Kidney epithelial cell (primary cell): ENCODE results near the gene ARHGAP24. TPM values are rescaled to one million over a fixed set of nuclear protein-coding genes. Genes with fewer than 3 reads are reported as not detected.
"Not testable (repeated sequence)": the region's sequence is repeated elsewhere in the genome, so short reads cannot be mapped to it uniquely, and the experiment has no call there.

ENCODE experiments used
- DNase-seq: peaks from one replicate; pipeline ENCODE4 v3.0.0-alpha.2; 2010; ENCODE audit warnings: low read depth
- H3K27me3 ChIP-seq: 2 replicates; pipeline ENCODE4 v1.6.0; 2011; ENCODE audit warnings: low read length; ENCODE audit not compliant: control insufficient read depth, insufficient read depth
- H3K36me3 ChIP-seq: 2 replicates; pipeline ENCODE4 v1.5.1; 2011; ENCODE audit warnings: low read length; ENCODE audit not compliant: control insufficient read depth, insufficient read depth
- H3K4me3 ChIP-seq: 2 replicates; pipeline ENCODE4 v1.5.1; 2011; ENCODE audit warnings: low read depth, mild to moderate bottlenecking, control low read depth, low read length
- CTCF ChIP-seq: IDR thresholded peaks from 2 replicates; pipeline ENCODE4 v1.5.1; 2011; ENCODE audit warnings: mild to moderate bottlenecking, moderate library complexity, low read length, control low read depth, inconsistent platforms; ENCODE audit not compliant: insufficient read depth, poor library complexity, severe bottlenecking
- total RNA-seq: library from RNA; depleted of rRNA; stranded (reverse); fragments of >200 nt; gene quantifications from 2 replicates; pipeline ENCODE4 v1.2.3, GENCODE V29; 2015

Gene ARHGAP24
- total RNA-seq, 1 donor from 2014 or later, result 9.6 TPM

DNA sequence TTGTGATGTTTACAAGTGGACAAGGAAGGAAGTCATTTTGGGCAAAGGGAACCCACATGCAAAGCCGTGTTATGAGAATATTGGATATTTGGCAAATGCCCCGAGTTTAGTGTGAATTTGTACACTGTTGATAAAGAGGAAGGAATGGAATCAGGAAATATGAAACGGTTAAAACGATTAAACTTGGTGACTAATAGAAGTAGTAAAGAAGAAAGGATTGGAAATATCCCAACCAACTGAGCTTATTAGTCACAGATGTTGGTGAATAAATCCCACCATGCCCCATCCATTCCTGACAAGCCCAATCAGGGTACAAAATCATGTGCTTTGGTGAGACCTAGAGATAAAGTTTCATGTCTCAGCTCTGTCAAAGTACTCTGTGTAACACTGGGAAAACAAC is 22.0 kb downstream of the ARHGAP24 start:
- no peak overlapping the region for H3K4me3 ChIP-seq

GRCh38 chr4:85498068-85498733 is 23.3 kb downstream of the ARHGAP24 start:
- no peak for TF ChIP-seq CTCF
- no peak for DNase-seq
- Histone ChIP-seq H3K4me3 (no peak overlapping the region), H3K36me3 (no peaks in the 10 kb centered on the region), H3K27me3 (no peaks in the 10 kb centered on the region)

More for the DNA sequence above, 22.0 kb downstream of the ARHGAP24 start:
- TF ChIP-seq CTCF, result no peak
- no peak for DNase-seq
- Histone ChIP-seq H3K36me3 (no peaks in the 10 kb centered on the region), H3K27me3 (no peaks in the 10 kb centered on the region)

DNA sequence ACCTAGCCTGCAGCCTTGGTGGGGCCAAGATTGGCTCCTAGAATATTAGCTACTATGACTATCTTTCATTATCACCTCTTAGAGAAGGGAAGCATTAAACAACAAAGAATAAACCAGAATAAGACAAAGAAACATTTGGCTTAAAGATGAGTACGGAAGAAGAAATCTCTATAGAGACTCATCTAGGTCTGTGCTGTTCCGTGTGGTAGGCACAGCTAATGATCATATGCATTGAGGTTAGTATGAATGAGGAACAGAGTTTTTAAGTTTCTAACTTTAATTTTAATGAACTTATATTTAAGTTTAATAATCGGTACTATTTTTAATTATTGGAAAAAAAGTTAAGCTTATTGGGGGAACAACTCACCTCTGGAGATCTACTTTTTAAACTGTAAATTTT is 24.6 kb downstream of the ARHGAP24 start:
- Histone ChIP-seq H3K27me3 (no peaks in the 10 kb centered on the region), H3K36me3 (no peaks in the 10 kb centered on the region), H3K4me3 (no peak overlapping the region)
- no peak for DNase-seq
- TF ChIP-seq CTCF, result no peak

- DNase-seq, result no peak
- H3K4me3 ChIP-seq, result no peak overlapping the region
- H3K36me3 ChIP-seq, result no peaks in the 10 kb centered on the region
- H3K27me3 ChIP-seq, result no peaks in the 10 kb centered on the region
- no peak for TF ChIP-seq CTCF
Observed at GRCh38 chr4:85500110-85500867, 25.3 kb downstream of the ARHGAP24 start.

DNA sequence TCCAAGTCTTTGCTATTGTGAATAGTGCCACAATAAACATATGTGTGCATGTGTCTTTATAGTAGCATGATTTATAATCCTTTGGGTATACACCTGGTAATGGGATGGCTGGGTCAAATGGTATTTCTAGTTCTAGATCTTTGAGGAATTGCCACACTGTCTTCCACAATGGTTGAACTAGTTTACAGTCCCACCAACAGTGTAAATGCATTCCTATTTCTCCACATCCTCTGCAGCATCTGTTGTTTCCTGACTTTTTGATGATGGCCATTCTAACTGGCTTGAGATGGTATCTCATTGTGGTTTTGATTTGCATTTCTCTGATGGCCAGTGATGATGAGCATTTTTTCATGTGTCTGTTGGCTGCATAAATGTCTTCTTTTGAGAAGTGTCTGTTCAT is 26.2 kb downstream of the ARHGAP24 start:
- not testable (repeated sequence) for H3K27me3 ChIP-seq, H3K4me3 ChIP-seq, H3K36me3 ChIP-seq, DNase-seq

DNA sequence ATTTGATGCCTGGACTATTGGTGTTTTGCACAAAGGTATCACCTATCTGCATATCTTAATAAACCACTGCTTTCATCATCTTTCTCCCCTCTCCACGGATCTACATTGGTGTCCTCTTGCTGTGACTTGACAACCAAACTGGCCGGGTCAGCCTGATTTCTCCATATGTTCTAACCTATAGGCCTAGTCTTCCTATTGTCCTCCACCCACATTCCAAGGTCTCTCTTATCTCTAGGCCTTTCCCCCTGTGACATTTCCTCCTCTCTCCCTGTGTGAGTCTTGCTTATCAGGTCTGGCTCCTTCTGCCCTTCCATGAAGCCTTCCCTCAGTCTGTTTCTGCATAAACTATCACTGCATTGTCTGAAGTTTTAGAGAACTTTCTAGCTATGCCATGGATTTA is 33.7 kb downstream of the ARHGAP24 start:
- DNase-seq, result no peak
- TF ChIP-seq CTCF, result no peak
- Histone ChIP-seq H3K27me3 (no peaks in the 10 kb centered on the region), H3K4me3 (no peak overlapping the region), H3K36me3 (no peaks in the 10 kb centered on the region)
